Inflammatory macrophage treated with lipopolysaccharide for 1 hour (primary cell): ENCODE data around the gene ITPRID1.
"Not testable (repeated sequence)": the region's sequence is repeated elsewhere in the genome, so short reads cannot be mapped to it uniquely, and the experiment has no call there.

ENCODE experiments used
- DNase-seq, 2 donors: peaks; one replicate each; pipeline ENCODE4 v3.0.0-alpha.2; 2020 to 2022

Gene ITPRID1

GRCh38 chr7:31513790-31514189 is at the start of gene ITPRID1:
ITPRID1 (plus strand) TSS chr7:31514090; CDS start chr7:31553025, 38,935 bp downstream.
- DNase-seq = no peak

GRCh38 chr7:31464601-31465000 is 49.3 kb upstream of the ITPRID1 start:
- no peak for DNase-seq

GRCh38 chr7:31465285-31465684 is 48.6 kb upstream of the ITPRID1 start:
- no peak for DNase-seq

GRCh38 chr7:31466036-31466435 is 47.9 kb upstream of the ITPRID1 start:
- no peak for DNase-seq

GRCh38 chr7:31470883-31471282 is 43.0 kb upstream of the ITPRID1 start:
- DNase-seq = not testable (repeated sequence)

GRCh38 chr7:31475368-31475767 is 38.5 kb upstream of the ITPRID1 start:
- no peak for DNase-seq

- DNase-seq = no peak
Observed at GRCh38 chr7:31476073-31476745, 37.7 kb upstream of the ITPRID1 start.

- no peak for DNase-seq
Observed at GRCh38 chr7:31476941-31477677, 36.8 kb upstream of the ITPRID1 start.

GRCh38 chr7:31478018-31478417 is 35.9 kb upstream of the ITPRID1 start:
- no peak for DNase-seq

- peak; percentile 15 to 38 for DNase-seq
Observed at GRCh38 chr7:31478721-31479120, 35.2 kb upstream of the ITPRID1 start.

- DNase-seq = no peak
Observed at GRCh38 chr7:31487071-31487470, 26.8 kb upstream of the ITPRID1 start.

GRCh38 chr7:31487476-31487875 is 26.4 kb upstream of the ITPRID1 start:
- DNase-seq = no peak

- peak; percentile 20 to 80 for DNase-seq
Observed at GRCh38 chr7:31488562-31489203, 25.2 kb upstream of the ITPRID1 start.

- no peak for DNase-seq
Observed at GRCh38 chr7:31490796-31491314, 23.0 kb upstream of the ITPRID1 start.

- DNase-seq = no peak
Observed at GRCh38 chr7:31492086-31492485, 21.8 kb upstream of the ITPRID1 start.

- peak in 1 of 2 donors; percentile 7 for DNase-seq
Observed at GRCh38 chr7:31493714-31494181, 20.1 kb upstream of the ITPRID1 start.

- no peak for DNase-seq
Observed at GRCh38 chr7:31494421-31494820, 19.5 kb upstream of the ITPRID1 start.

GRCh38 chr7:31495653-31496052 is 18.2 kb upstream of the ITPRID1 start:
- DNase-seq = no peak

GRCh38 chr7:31497516-31497915 is 16.4 kb upstream of the ITPRID1 start:
- DNase-seq = no peak

- DNase-seq = no peak
Observed at GRCh38 chr7:31500656-31501055, 13.2 kb upstream of the ITPRID1 start.

- DNase-seq = no peak
Observed at GRCh38 chr7:31508823-31509222, 5.1 kb upstream of the ITPRID1 start.

- no peak for DNase-seq
Observed at GRCh38 chr7:31512166-31512565, 1.7 kb upstream of the ITPRID1 start.

- DNase-seq = no peak
Observed at GRCh38 chr7:31516680-31517502, 3.0 kb downstream of the ITPRID1 start.
